HepG2 (cell line): ENCODE measurements around the gene B4GALT3. TPM values are rescaled to one million over a fixed set of nuclear protein-coding genes. Genes with fewer than 3 reads are reported as not detected.

ENCODE experiments used
- DR1 ChIP-seq: sonication (generic); formaldehyde crosslinking; IDR thresholded peaks from 2 replicates; pipeline ENCODE4 v1.8.0; 2021; ENCODE audit warnings: mild to moderate bottlenecking, missing genetic modification reagents, inconsistent platforms
- GMEB2 ChIP-seq: IDR thresholded peaks from 2 replicates; pipeline ENCODE4 v1.6.1; 2016; ENCODE audit warnings: missing biosample characterization, missing genetic modification reagents, low read depth
- HMG20A ChIP-seq: IDR thresholded peaks from 2 replicates; pipeline ENCODE4 v1.6.1; 2016; ENCODE audit warnings: borderline replicate concordance
- MTA3 ChIP-seq: sonication (generic); formaldehyde crosslinking; IDR thresholded peaks from 2 replicates; pipeline ENCODE4 v1.4.0; 2020; ENCODE audit warnings: missing genetic modification reagents
- MXD1 ChIP-seq: sonication (generic); formaldehyde crosslinking; IDR thresholded peaks from 2 replicates; pipeline ENCODE4 v1.4.0; 2020; ENCODE audit warnings: mild to moderate bottlenecking, missing genetic modification reagents
- NR3C1 ChIP-seq: sonication (generic); formaldehyde crosslinking; IDR thresholded peaks from 2 replicates; pipeline ENCODE4 v1.4.0; 2020; ENCODE audit warnings: missing genetic modification reagents
- POGK ChIP-seq: sonication (generic); formaldehyde crosslinking; conservative IDR thresholded peaks from 2 replicates; pipeline ENCODE4 v1.8.0; 2022; ENCODE audit warnings: mild to moderate bottlenecking, moderate library complexity, missing genetic modification reagents
- PRMT3 ChIP-seq: sonication (generic); formaldehyde crosslinking; IDR thresholded peaks from 2 replicates; pipeline ENCODE4 v1.8.1; 2022; ENCODE audit warnings: low read depth, mild to moderate bottlenecking, moderate library complexity, missing genetic modification reagents, borderline replicate concordance
- THAP7 ChIP-seq: sonication (generic); formaldehyde crosslinking; IDR thresholded peaks from 2 replicates; pipeline ENCODE4 v1.8.1; 2023; ENCODE audit warnings: mild to moderate bottlenecking, missing genetic modification reagents
- ZBTB10 ChIP-seq: sonication (generic); formaldehyde crosslinking; IDR thresholded peaks from 2 replicates; pipeline ENCODE4 v1.4.0; 2020; ENCODE audit warnings: missing genetic modification reagents, borderline replicate concordance
- ZBTB25 ChIP-seq: IDR thresholded peaks from 2 replicates; pipeline ENCODE4 v1.6.1; 2018; ENCODE audit warnings: missing genetic modification reagents
- ZNF441 ChIP-seq: sonication (generic); formaldehyde crosslinking; IDR thresholded peaks from 2 replicates; pipeline ENCODE4 v1.7.0; 2021; ENCODE audit warnings: missing genetic modification reagents, borderline replicate concordance
- ZNF468 ChIP-seq: sonication (generic); formaldehyde crosslinking; IDR thresholded peaks from 2 replicates; pipeline ENCODE4 v1.8.0; 2022; ENCODE audit warnings: mild to moderate bottlenecking, moderate library complexity, missing genetic modification reagents
- ZNF580 ChIP-seq: IDR thresholded peaks from 2 replicates; pipeline ENCODE4 v1.6.1; 2016; ENCODE audit warnings: low read depth, borderline replicate concordance
- ZNF598 ChIP-seq: sonication (generic); formaldehyde crosslinking; IDR thresholded peaks from 2 replicates; pipeline ENCODE4 v1.5.1; 2020; ENCODE audit warnings: mild to moderate bottlenecking, missing genetic modification reagents, borderline replicate concordance
- ZNF713 ChIP-seq: sonication (generic); formaldehyde crosslinking; IDR thresholded peaks from 2 replicates; pipeline ENCODE4 v1.4.0; 2020; ENCODE audit warnings: mild to moderate bottlenecking, missing genetic modification reagents
- polyA plus RNA-seq, 8 experiments: library from polyadenylated mRNA; depleted of rRNA in 3 of 8; stranded (reverse) in 7 of 8; unstranded in 1 of 8; fragments of >200 nt; fragmentation: Illumina TruSeq in 4 of 8; extraction: Trizol in 4 of 8; gene quantifications; 2 replicates each; pipeline versions ENCODE4 v1.2.1 to v1.2.3, GENCODE V29; 2011 to 2016; ENCODE audit warnings: low read depth in 4 of 8, missing spikeins in 1 of 8, mixed read lengths in 1 of 8; ENCODE audit not compliant: insufficient read depth in 1 of 8
- total RNA-seq, 5 experiments: library from RNA; depleted of rRNA; stranded (reverse); fragments of >200 nt; fragmentation: Illumina TruSeq; extraction: Trizol; gene quantifications; 2 replicates each; pipeline ENCODE4 v1.2.3, GENCODE V29; 2016; ENCODE audit warnings: low read depth in 1 of 5

Gene B4GALT3
- total and polyA plus RNA-seq, 2 of the 13 experiments (the other 11 are each of a cell fraction or from before 2014, with no cell fraction given): 35.6 to 40.4 TPM

GRCh38 chr1:161165742-161166668 lies 11.3 kb downstream of the B4GALT3 start, which contains the start of gene PPOX (continued):
- TF ChIP-seq ZBTB25 (CRISPR knock-in tag) (0 out of 2 replicates have a peak, but pooled peaks have one; percentile 73), HMG20A (CRISPR knock-in tag) (no peak), DR1 (CRISPR knock-in tag) (peak; percentile 75), GMEB2 (CRISPR knock-in tag) (no peak), MTA3 (CRISPR knock-in tag) (no peak), PRMT3 (CRISPR knock-in tag) (no peak), MXD1 (peak; percentile 76), ZNF468 (CRISPR knock-in tag) (no peak), ZNF580 (CRISPR knock-in tag) (no peak), POGK (CRISPR knock-in tag) (0 out of 2 replicates have a peak, but pooled peaks have one; percentile 16), ZNF713 (CRISPR knock-in tag) (0 out of 2 replicates have a peak, but pooled peaks have one; percentile 52), THAP7 (CRISPR knock-in tag) (0 out of 2 replicates have a peak, but pooled peaks have one; percentile 11), ZNF598 (CRISPR knock-in tag) (no peak), ZNF441 (CRISPR knock-in tag) (peak; percentile 12; the same call in 1 of the 2 replicates), NR3C1 (CRISPR knock-in tag) (no peak), ZBTB10 (CRISPR knock-in tag) (no peak)
